Measurements from ENCODE around the gene LRRC47. TPM values are rescaled to one million over a fixed set of nuclear protein-coding genes. Genes with fewer than 3 reads are reported as not detected.

The LRRC47 gene
- total and polyA plus RNA-seq, 2 of the 13 experiments (the other 11 are each of a cell fraction or from before 2014, with no cell fraction given) = 18.3 to 52.5 TPM

DNA sequence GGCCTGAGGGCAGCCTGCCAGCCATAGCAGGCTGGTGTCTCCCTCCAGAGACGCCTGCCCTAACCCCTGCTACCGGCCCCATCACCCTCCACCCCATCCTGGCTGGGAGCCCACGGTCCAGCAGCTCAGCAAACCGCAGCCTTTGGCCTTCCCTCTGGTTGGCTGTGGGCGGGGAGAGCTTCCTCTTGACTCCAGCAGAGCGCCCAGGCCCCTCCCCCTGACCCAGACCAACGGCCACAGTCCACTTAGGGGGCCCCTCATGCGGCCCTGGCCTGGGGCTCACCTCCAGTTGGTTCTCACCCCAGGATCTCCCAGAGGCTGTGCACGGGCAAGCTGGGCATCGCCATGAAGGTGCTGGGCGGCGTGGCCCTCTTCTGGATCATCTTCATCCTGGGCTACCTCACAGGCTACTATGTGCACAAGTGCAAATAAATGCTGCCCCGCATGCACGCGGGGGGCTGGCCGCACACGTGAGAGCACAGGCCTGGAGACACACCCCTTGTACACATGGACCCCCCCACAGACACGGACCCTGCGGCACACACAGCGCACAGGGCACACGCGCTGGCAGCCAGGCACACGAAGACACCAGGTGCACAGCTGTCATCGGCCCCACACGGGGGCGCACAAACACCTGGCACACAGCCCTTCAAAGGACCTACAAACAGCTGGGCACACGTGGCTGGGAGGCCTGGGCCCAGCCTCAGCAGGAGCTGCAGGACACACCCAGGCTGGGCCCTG, 20.6 kb downstream of the LRRC47 start (continued):
- TF ChIP-seq ZNF530 (CRISPR knock-in tag; IDR thresholded peaks at IDR 0.05; ENCODE audit: low read depth) = 0 out of 2 replicates have a peak, but pooled peaks have one; percentile 24
- TF ChIP-seq RFXANK (CRISPR knock-in tag; IDR thresholded peaks at IDR 0.05) = no peak
- TF ChIP-seq YEATS2 (CRISPR knock-in tag; IDR thresholded peaks at IDR 0.05; ENCODE audit: borderline replicate concordance) = peak; percentile 78; the same call in 1 of the 2 replicates
- TF ChIP-seq PAF1 (CRISPR knock-in tag; IDR thresholded peaks at IDR 0.05) = no peak
- peak; percentile 79 for TF ChIP-seq HOXA3 (CRISPR knock-in tag; IDR thresholded peaks at IDR 0.05)
- no peak for TF ChIP-seq ZNF773 (CRISPR knock-in tag; IDR thresholded peaks at IDR 0.05; ENCODE audit: borderline replicate concordance)
- no peak for TF ChIP-seq ATAD3A (CRISPR knock-in tag; IDR thresholded peaks at IDR 0.05)
- no peak for TF ChIP-seq RCOR2 (CRISPR knock-in tag; IDR thresholded peaks at IDR 0.05)
- TF ChIP-seq ZBTB7A (CRISPR knock-in tag; IDR thresholded peaks at IDR 0.05) = peak; percentile 82; the same call in 1 of the 2 replicates
- no peak for TF ChIP-seq KLF6 (CRISPR knock-in tag; IDR thresholded peaks at IDR 0.05)
- no peak for TF ChIP-seq ISX (CRISPR knock-in tag; conservative IDR thresholded peaks at IDR 0.05)
- peak; percentile 76 for TF ChIP-seq HES4 (CRISPR knock-in tag; IDR thresholded peaks at IDR 0.05; ENCODE audit: borderline replicate concordance)
- TF ChIP-seq ZNF282 (IDR thresholded peaks at IDR 0.05; ENCODE audit: partially characterized antibody) = no peak
- TF ChIP-seq ZNF121 (CRISPR knock-in tag; IDR thresholded peaks at IDR 0.05) = peak; percentile 41; the same call in 1 of the 2 replicates
- TF ChIP-seq, protein P1, sequence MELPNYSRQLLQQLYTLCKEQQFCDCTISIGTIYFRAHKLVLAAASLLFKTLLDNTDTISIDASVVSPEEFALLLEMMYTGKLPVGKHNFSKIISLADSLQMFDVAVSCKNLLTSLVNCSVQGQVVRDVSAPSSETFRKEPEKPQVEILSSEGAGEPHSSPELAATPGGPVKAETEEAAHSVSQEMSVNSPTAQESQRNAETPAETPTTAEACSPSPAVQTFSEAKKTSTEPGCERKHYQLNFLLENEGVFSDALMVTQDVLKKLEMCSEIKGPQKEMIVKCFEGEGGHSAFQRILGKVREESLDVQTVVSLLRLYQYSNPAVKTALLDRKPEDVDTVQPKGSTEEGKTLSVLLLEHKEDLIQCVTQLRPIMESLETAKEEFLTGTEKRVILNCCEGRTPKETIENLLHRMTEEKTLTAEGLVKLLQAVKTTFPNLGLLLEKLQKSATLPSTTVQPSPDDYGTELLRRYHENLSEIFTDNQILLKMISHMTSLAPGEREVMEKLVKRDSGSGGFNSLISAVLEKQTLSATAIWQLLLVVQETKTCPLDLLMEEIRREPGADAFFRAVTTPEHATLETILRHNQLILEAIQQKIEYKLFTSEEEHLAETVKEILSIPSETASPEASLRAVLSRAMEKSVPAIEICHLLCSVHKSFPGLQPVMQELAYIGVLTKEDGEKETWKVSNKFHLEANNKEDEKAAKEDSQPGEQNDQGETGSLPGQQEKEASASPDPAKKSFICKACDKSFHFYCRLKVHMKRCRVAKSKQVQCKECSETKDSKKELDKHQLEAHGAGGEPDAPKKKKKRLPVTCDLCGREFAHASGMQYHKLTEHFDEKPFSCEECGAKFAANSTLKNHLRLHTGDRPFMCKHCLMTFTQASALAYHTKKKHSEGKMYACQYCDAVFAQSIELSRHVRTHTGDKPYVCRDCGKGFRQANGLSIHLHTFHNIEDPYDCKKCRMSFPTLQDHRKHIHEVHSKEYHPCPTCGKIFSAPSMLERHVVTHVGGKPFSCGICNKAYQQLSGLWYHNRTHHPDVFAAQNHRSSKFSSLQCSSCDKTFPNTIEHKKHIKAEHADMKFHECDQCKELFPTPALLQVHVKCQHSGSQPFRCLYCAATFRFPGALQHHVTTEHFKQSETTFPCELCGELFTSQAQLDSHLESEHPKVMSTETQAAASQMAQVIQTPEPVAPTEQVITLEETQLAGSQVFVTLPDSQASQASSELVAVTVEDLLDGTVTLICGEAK (IDR thresholded peaks at IDR 0.05) = no peak
- TF ChIP-seq, protein P1 (CRISPR knock-in tag; IDR thresholded peaks at IDR 0.05) = peak; percentile 78
- TF ChIP-seq ISL2 (CRISPR knock-in tag; IDR thresholded peaks at IDR 0.05) = peak; percentile 41; the same call in 1 of the 2 replicates
- TF ChIP-seq NR2F1 (CRISPR knock-in tag; IDR thresholded peaks at IDR 0.05) = no peak
- peak; percentile 92 for TF ChIP-seq ZSCAN9 (CRISPR knock-in tag; IDR thresholded peaks at IDR 0.05; ENCODE audit: borderline replicate concordance)
- no peak for TF ChIP-seq ZNF674 (CRISPR knock-in tag; IDR thresholded peaks at IDR 0.05; ENCODE audit: low read depth)
- TF ChIP-seq, protein P2, sequence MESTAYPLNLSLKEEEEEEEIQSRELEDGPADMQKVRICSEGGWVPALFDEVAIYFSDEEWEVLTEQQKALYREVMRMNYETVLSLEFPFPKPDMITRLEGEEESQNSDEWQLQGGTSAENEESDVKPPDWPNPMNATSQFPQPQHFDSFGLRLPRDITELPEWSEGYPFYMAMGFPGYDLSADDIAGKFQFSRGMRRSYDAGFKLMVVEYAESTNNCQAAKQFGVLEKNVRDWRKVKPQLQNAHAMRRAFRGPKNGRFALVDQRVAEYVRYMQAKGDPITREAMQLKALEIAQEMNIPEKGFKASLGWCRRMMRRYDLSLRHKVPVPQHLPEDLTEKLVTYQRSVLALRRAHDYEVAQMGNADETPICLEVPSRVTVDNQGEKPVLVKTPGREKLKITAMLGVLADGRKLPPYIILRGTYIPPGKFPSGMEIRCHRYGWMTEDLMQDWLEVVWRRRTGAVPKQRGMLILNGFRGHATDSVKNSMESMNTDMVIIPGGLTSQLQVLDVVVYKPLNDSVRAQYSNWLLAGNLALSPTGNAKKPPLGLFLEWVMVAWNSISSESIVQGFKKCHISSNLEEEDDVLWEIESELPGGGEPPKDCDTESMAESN (CRISPR knock-in tag; conservative IDR thresholded peaks at IDR 0.05) = no peak
- no peak for TF ChIP-seq ARNT (IDR thresholded peaks at IDR 0.05)
